ENCODE results near the gene PRH2.

The PRH2 gene

GRCh38 chr12:10957741-10958140 is 28.7 kb downstream of the PRH2 start (continued):
- TF ChIP-seq ZNF394 (tag by site-specific recombination; IDR thresholded peaks at IDR 0.05; ENCODE audit: borderline replicate concordance) (no peak), ZNF169 (tag by site-specific recombination; IDR thresholded peaks at IDR 0.05) (no peak), ZNF266 (tag by site-specific recombination; IDR thresholded peaks at IDR 0.05; ENCODE audit: low read depth) (no peak)

- POLR2A ChIA-PET: no interaction called here
- CTCF ChIA-PET: interaction anchor here (0.9 kb wide), 1 partner anchor 240 kb away, joined by 3 read pairs; no protein-coding TSS in a partner anchor
- no peak overlapping the region for H3K4me3 ChIP-seq (ENCODE audit: low read depth, low read length)
- H3K27ac ChIP-seq (ENCODE audit: extremely low read depth, low read depth, low read length): no peak overlapping the region
- no peaks in the 10 kb centered on the region for H3K36me3 ChIP-seq (ENCODE audit: control insufficient read depth in 2 of 2, insufficient read depth in 1 of 2, low read length in 2 of 2)
- no peaks in the 10 kb centered on the region for H3K4me1 ChIP-seq (ENCODE audit: control insufficient read depth, insufficient read depth, low read length)
- TF ChIP-seq CTCF (tag by site-specific recombination; IDR thresholded peaks at IDR 0.05) (0 out of 2 replicates have a peak, but pooled peaks have one; percentile 10), ZNF785 (tag by site-specific recombination; IDR thresholded peaks at IDR 0.05) (no peak)
- no peaks in the 10 kb centered on the region for H3K9me3 ChIP-seq (ENCODE audit: control insufficient read depth, insufficient read depth, low read depth, low read length)
These were observed 30.8 kb downstream of the PRH2 start for GRCh38 chr12:10959804-10960203.

GRCh38 chr12:10960211-10960610 is 31.2 kb downstream of the PRH2 start:
- no peak overlapping the region for H3K4me3 ChIP-seq (ENCODE audit: low read depth, low read length)
- H3K9me3 ChIP-seq (ENCODE audit: control insufficient read depth, insufficient read depth, low read depth, low read length): no peaks in the 10 kb centered on the region
- TF ChIP-seq OSR2 (tag by site-specific recombination; IDR thresholded peaks at IDR 0.05) (no peak), ZNF645 (tag by site-specific recombination; IDR thresholded peaks at IDR 0.05) (no peak), ZNF518A (tag by site-specific recombination; conservative IDR thresholded peaks at IDR 0.05; ENCODE audit: low read depth) (no peak), ZNF112 (tag by site-specific recombination; IDR thresholded peaks at IDR 0.05) (no peak), ZNF37A (tag by site-specific recombination; IDR thresholded peaks at IDR 0.05) (no peak), ZNF664 (tag by site-specific recombination; IDR thresholded peaks at IDR 0.05) (no peak), ZIC2 (tag by site-specific recombination; IDR thresholded peaks at IDR 0.05) (no peak), EGR2 (tag by site-specific recombination; IDR thresholded peaks at IDR 0.05; ENCODE audit: low read depth) (no peak)
- no peaks in the 10 kb centered on the region for H3K36me3 ChIP-seq (ENCODE audit: control insufficient read depth in 2 of 2, insufficient read depth in 1 of 2, low read length in 2 of 2)
- POLR2A ChIA-PET: no interaction called here
- H3K27ac ChIP-seq (ENCODE audit: extremely low read depth, low read depth, low read length): no peak overlapping the region
- H3K4me1 ChIP-seq (ENCODE audit: control insufficient read depth, insufficient read depth, low read length): no peaks in the 10 kb centered on the region
- CTCF ChIA-PET: interaction anchor here (0.9 kb wide), 1 partner anchor 240 kb away, joined by 3 read pairs; no protein-coding TSS in a partner anchor

All from HEK293 (cell line).